ENCODE results near the gene CAMK2A.

- no peak for TF ChIP-seq POLR2A (IDR thresholded peaks at IDR 0.05)
- TF ChIP-seq CTCF (IDR thresholded peaks at IDR 0.05), result no peak
These were observed 85.0 kb downstream of the CAMK2A start for GRCh38 chr5:150204590-150204960.

Data from testis (tissue), 2 donors.